IPS DF 6.9 (cell line): ENCODE results near the gene BST2.

Experiments
- DNase-seq: peaks from one replicate; pipeline ENCODE4 v3.0.0-alpha.2; 2013; ENCODE audit warnings: low read depth, low spot score
- H3K27ac ChIP-seq: one replicate; pipeline ENCODE4 v1.5.1; 2013; ENCODE audit warnings: low read length, control low read depth
- H3K27me3 ChIP-seq: 2 replicates; pipeline ENCODE4 v1.6.1; 2013; ENCODE audit warnings: mild to moderate bottlenecking, low read length; ENCODE audit not compliant: control insufficient read depth, insufficient read depth
- H3K36me3 ChIP-seq: 2 replicates; pipeline ENCODE4 v1.6.1; 2013; ENCODE audit warnings: low read length; ENCODE audit not compliant: control insufficient read depth, insufficient read depth
- H3K4me1 ChIP-seq: 2 replicates; pipeline ENCODE4 v1.6.1; 2013; ENCODE audit warnings: low read length; ENCODE audit not compliant: control insufficient read depth, insufficient read depth
- H3K4me3 ChIP-seq: 2 replicates; pipeline ENCODE4 v1.5.1; 2013; ENCODE audit warnings: mild to moderate bottlenecking, low read length
- H3K9me3 ChIP-seq: 2 replicates; pipeline ENCODE4 v1.6.1; 2013; ENCODE audit warnings: low read length, inconsistent platforms; ENCODE audit not compliant: control insufficient read depth, insufficient read depth
- WGBS: extraction: QIAGEN DNeasy Blood & Tissue Kit; methylation state at CpG from one replicate; pipeline ENCODE4 v1.1.7; 2013; ENCODE audit warnings: mixed read lengths, missing lambda C conversion rate; ENCODE audit not compliant: insufficient read length, insufficient coverage; 5-methylcytosine and 5-hydroxymethylcytosine counted together

BST2 gene

DNA sequence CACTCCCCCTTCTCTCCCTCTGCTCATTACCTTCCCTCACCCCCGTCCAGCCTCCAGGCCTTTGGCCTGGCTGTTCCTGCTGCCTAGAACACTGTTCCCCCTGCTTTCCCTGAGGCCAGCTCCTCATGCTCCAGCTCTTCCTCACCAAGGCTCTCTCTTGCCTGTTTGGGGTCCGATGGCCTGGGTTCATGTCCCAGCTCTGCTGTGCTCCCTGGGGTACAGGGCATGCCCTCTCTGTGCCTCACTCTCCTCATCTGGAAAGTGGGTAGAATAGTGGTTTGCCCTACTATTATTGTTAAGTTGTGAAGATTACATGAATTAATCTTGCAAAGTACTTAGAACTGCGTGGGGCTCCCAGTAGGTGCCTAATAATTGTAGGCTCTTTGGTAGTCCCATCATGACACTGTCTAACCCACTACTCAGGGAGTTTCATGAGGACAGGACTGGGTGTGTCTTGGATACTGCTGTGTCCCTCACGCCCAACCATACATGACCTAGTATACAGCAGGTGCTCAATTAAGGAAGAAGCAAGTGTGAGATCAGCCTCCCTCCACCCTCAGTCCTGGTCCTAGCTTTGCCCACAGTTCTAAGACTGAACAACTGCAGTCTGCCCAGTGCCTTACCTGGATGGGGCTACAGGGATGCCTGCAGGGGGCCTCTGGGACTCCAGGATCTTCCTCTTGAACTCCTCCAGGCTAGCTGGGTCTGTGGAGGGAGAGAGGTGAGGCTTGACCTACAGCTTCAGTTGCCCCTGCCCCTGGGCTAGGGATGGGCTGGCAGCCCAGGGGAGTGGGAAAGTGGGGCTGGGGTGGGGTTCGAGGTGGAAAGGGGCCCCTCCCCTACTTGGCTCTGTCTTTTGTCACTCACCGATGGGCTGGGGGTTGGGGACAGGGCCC is 45.3 kb downstream of the BST2 start:
- Histone ChIP-seq H3K27ac (no peak overlapping the region), H3K36me3 (no peaks in the 10 kb centered on the region)
- no CpG with 5 or more reads among the region's 6 CpGs for WGBS

GRCh38 chr19:17358395-17358794 is 47.0 kb downstream of the BST2 start:
- H3K36me3 ChIP-seq, result no peaks in the 10 kb centered on the region
- no peak for DNase-seq
- H3K27me3 ChIP-seq, result no peaks in the 10 kb centered on the region
- H3K4me3 ChIP-seq, result no peak overlapping the region
- no peaks in the 10 kb centered on the region for H3K4me1 ChIP-seq
- no peaks in the 10 kb centered on the region for H3K9me3 ChIP-seq
- WGBS, result no CpG with 5 or more reads among the region's 7 CpGs
- H3K27ac ChIP-seq, result no peak overlapping the region

More for the DNA sequence above, 45.3 kb downstream of the BST2 start:
- Histone ChIP-seq H3K9me3 (no peaks in the 10 kb centered on the region), H3K4me3 (no peak overlapping the region), H3K4me1 (no peaks in the 10 kb centered on the region), H3K27me3 (no peaks in the 10 kb centered on the region)
- DNase-seq, result no peak

GRCh38 chr19:17357724-17358123 is 47.7 kb downstream of the BST2 start:
- peaks cover 2% of the 10 kb centered on the region; the same call in 1 of the 2 replicates for H3K4me1 ChIP-seq
- no peaks in the 10 kb centered on the region for H3K27me3 ChIP-seq
- WGBS, result no CpG with 5 or more reads among the region's 11 CpGs
- H3K36me3 ChIP-seq, result no peaks in the 10 kb centered on the region
- no peaks in the 10 kb centered on the region for H3K9me3 ChIP-seq
- no peak overlapping the region for H3K4me3 ChIP-seq
- H3K27ac ChIP-seq, result no peak overlapping the region
- no peak for DNase-seq

DNA sequence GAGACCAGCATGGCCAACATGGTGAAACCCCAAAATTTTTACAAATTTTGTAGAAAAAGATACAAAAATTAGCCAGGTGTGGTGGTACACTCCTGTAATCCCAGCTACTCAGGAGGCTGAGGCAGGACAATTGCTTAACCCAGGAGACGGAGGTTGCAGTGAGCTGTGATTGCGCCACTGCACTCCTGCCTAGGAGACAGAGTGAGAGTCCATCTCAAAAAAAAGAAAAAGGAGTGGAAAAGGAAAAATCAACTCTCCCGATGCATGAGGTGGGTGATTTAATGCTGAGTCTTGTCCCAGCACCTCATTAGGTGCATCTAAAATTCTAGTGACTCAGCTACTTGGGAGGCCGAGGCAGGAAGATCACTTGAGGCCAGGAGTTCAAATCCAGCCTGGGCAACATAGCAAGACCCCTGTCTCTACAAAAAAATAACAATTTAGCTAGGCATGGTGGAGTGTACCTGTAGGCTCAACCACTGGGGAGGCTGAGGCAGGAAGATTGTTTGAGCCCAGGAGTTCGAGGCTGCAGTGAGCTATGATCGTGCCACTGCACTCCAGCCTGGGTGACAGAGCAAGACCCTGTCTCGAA is 48.3 kb downstream of the BST2 start:
- no peak for DNase-seq
- Histone ChIP-seq H3K36me3 (no peaks in the 10 kb centered on the region), H3K9me3 (no peaks in the 10 kb centered on the region), H3K4me3 (no peak overlapping the region), H3K27me3 (no peaks in the 10 kb centered on the region), H3K27ac (no peak overlapping the region), H3K4me1 (peaks cover 2% of the 10 kb centered on the region; the same call in 1 of the 2 replicates)
- WGBS, result no CpG with 5 or more reads among the region's 7 CpGs

- no peaks in the 10 kb centered on the region for H3K27me3 ChIP-seq
- DNase-seq, result no peak
- WGBS, result no CpG with 5 or more reads among the region's 8 CpGs
These were observed 52.0 kb downstream of the BST2 start for GRCh38 chr19:17353386-17353785.

More at GRCh38 chr19:17353386-17353785, 52.0 kb downstream of the BST2 start:
- Histone ChIP-seq H3K4me1 (peaks cover 2% of the 10 kb centered on the region; the same call in 1 of the 2 replicates), H3K27ac (no peak overlapping the region), H3K4me3 (no peak overlapping the region), H3K36me3 (no peaks in the 10 kb centered on the region), H3K9me3 (no peaks in the 10 kb centered on the region)
